Activated CD8-positive, alpha-beta memory T cell treated with anti-CD3 and anti-CD28 coated beads for 1 hour (primary cell): ENCODE results near the gene SND1.

Source experiments
- DNase-seq, 2 donors: peaks; one replicate each; pipeline ENCODE4 v3.0.0-alpha.2; 2020; ENCODE audit warnings: low read depth in 1 of 2; ENCODE audit errors: extremely low read depth in 1 of 2

SND1 gene

GRCh38 chr7:128054511-128054910 lies 402.5 kb downstream of the SND1 start:
- DNase-seq: no peak

- DNase-seq: no peak
Measured at GRCh38 chr7:128055637-128056036, 403.6 kb downstream of the SND1 start.

GRCh38 chr7:128056901-128057300 lies 404.9 kb downstream of the SND1 start:
- DNase-seq: no peak

- no peak for DNase-seq
Measured at GRCh38 chr7:128057909-128058308, 405.9 kb downstream of the SND1 start.

GRCh38 chr7:128059143-128059988 lies 407.4 kb downstream of the SND1 start:
- DNase-seq: no peak

- DNase-seq: no peak
Measured at GRCh38 chr7:128060018-128060417, 408.0 kb downstream of the SND1 start.

- DNase-seq: no peak
Measured at GRCh38 chr7:128063088-128063487, 411.1 kb downstream of the SND1 start.

- no peak for DNase-seq
Measured at GRCh38 chr7:128065872-128066271, 413.9 kb downstream of the SND1 start.

- no peak for DNase-seq
Measured at GRCh38 chr7:128066395-128066794, 414.4 kb downstream of the SND1 start.

- DNase-seq: no peak
Measured at GRCh38 chr7:128066858-128067257, 414.9 kb downstream of the SND1 start.

GRCh38 chr7:128067983-128068382 lies 416.0 kb downstream of the SND1 start:
- DNase-seq: no peak

GRCh38 chr7:128068785-128069184 lies 416.8 kb downstream of the SND1 start:
- no peak for DNase-seq

GRCh38 chr7:128069373-128070364 lies 417.7 kb downstream of the SND1 start:
- DNase-seq: no peak

GRCh38 chr7:128071376-128071775 lies 419.4 kb downstream of the SND1 start:
- no peak for DNase-seq

- no peak for DNase-seq
Measured at GRCh38 chr7:128071801-128072200, 419.8 kb downstream of the SND1 start.

- no peak for DNase-seq
Measured at GRCh38 chr7:128073671-128074310, 421.8 kb downstream of the SND1 start.

GRCh38 chr7:128074336-128074735 lies 422.3 kb downstream of the SND1 start:
- no peak for DNase-seq

GRCh38 chr7:128074736-128075135 lies 422.7 kb downstream of the SND1 start:
- no peak for DNase-seq

- no peak for DNase-seq
Measured at GRCh38 chr7:128075242-128076095, 423.5 kb downstream of the SND1 start.

- DNase-seq: no peak
Measured at GRCh38 chr7:128076196-128076795, 424.3 kb downstream of the SND1 start.
